ENCODE results near the gene CD34. TPM values are rescaled to one million over a fixed set of nuclear protein-coding genes. Genes with fewer than 3 reads are reported as not detected.

CD34 gene
- total RNA-seq, 1 experiment from 2014 or later, result not detected

- H3K27ac ChIP-seq (ENCODE audit: low read depth, low read length, poor library complexity, severe bottlenecking), result no peak overlapping the region
- TF ChIP-seq CTCF (conservative IDR thresholded peaks at IDR 0.05; ENCODE audit: low read depth, low read length) (no peak), EZH2 (IDR thresholded peaks at IDR 0.05; ENCODE audit: borderline replicate concordance, low read depth, low read length, poor library complexity, severe bottlenecking) (no peak)
- no peaks in the 10 kb centered on the region for H3K36me3 ChIP-seq (ENCODE audit: insufficient read depth, low read length, poor library complexity, severe bottlenecking)
- intact Hi-C loops (cut with micrococcal nuclease; ENCODE audit: unreplicated experiment), result no loop called here
- no peaks in the 10 kb centered on the region for H3K4me1 ChIP-seq (ENCODE audit: insufficient read depth, low read length, poor library complexity, severe bottlenecking)
- no peak overlapping the region for H3K4me3 ChIP-seq (ENCODE audit: low read depth, low read length, poor library complexity, severe bottlenecking)
- BruUV-seq (replicated peaks), result no TSS peak
- ChIA-PET POLR2A (ENCODE audit: low non-redundant PET) (no interaction called here), CTCF (no interaction called here)
- H3K27me3 ChIP-seq (replicated peaks; ENCODE audit: insufficient read depth, low read depth, low read length, poor library complexity), result peaks cover 68% of the 10 kb centered on the region
- H3K9me3 ChIP-seq (ENCODE audit: low read depth, low read length, poor library complexity, severe bottlenecking), result no peaks in the 10 kb centered on the region
- no peak for DNase-seq (ENCODE audit: low spot score)
Measured at GRCh38 chr1:207950750-207951149, 39.8 kb upstream of the CD34 start.

GRCh38 chr1:207949571-207950195 lies 38.8 kb upstream of the CD34 start:
- POLR2A ChIA-PET (ENCODE audit: low non-redundant PET), result no interaction called here
- intact Hi-C loops (cut with micrococcal nuclease; ENCODE audit: unreplicated experiment), result no loop called here
- no peaks in the 10 kb centered on the region for H3K9me3 ChIP-seq (ENCODE audit: low read depth, low read length, poor library complexity, severe bottlenecking)
- H3K27ac ChIP-seq (ENCODE audit: low read depth, low read length, poor library complexity, severe bottlenecking), result no peak overlapping the region
- H3K27me3 ChIP-seq (replicated peaks; ENCODE audit: insufficient read depth, low read depth, low read length, poor library complexity), result peaks cover 65% of the 10 kb centered on the region
- DNase-seq (ENCODE audit: low spot score), result no peak
- H3K36me3 ChIP-seq (ENCODE audit: insufficient read depth, low read length, poor library complexity, severe bottlenecking), result no peaks in the 10 kb centered on the region
- no peaks in the 10 kb centered on the region for H3K4me1 ChIP-seq (ENCODE audit: insufficient read depth, low read length, poor library complexity, severe bottlenecking)
- BruUV-seq (replicated peaks), result no TSS peak
- CTCF ChIA-PET, result no interaction called here
- H3K4me3 ChIP-seq (ENCODE audit: low read depth, low read length, poor library complexity, severe bottlenecking), result no peak overlapping the region
- TF ChIP-seq EZH2 (IDR thresholded peaks at IDR 0.05; ENCODE audit: borderline replicate concordance, low read depth, low read length, poor library complexity, severe bottlenecking), result no peak
- TF ChIP-seq CTCF (conservative IDR thresholded peaks at IDR 0.05; ENCODE audit: low read depth, low read length), result no peak

GRCh38 chr1:207948536-207949250 lies 37.8 kb upstream of the CD34 start:
- CTCF ChIA-PET, result no interaction called here
- Histone ChIP-seq H3K4me3 (ENCODE audit: low read depth, low read length, poor library complexity, severe bottlenecking) (no peak overlapping the region), H3K27ac (ENCODE audit: low read depth, low read length, poor library complexity, severe bottlenecking) (no peak overlapping the region), H3K27me3 (replicated peaks; ENCODE audit: insufficient read depth, low read depth, low read length, poor library complexity) (peaks cover 58% of the 10 kb centered on the region), H3K4me1 (ENCODE audit: insufficient read depth, low read length, poor library complexity, severe bottlenecking) (no peaks in the 10 kb centered on the region), H3K36me3 (ENCODE audit: insufficient read depth, low read length, poor library complexity, severe bottlenecking) (no peaks in the 10 kb centered on the region), H3K9me3 (ENCODE audit: low read depth, low read length, poor library complexity, severe bottlenecking) (no peaks in the 10 kb centered on the region)
- no TSS peak for BruUV-seq (replicated peaks)
- POLR2A ChIA-PET (ENCODE audit: low non-redundant PET), result no interaction called here
- intact Hi-C loops (cut with micrococcal nuclease; ENCODE audit: unreplicated experiment), result no loop called here
- no peak for DNase-seq (ENCODE audit: low spot score)
- TF ChIP-seq EZH2 (IDR thresholded peaks at IDR 0.05; ENCODE audit: borderline replicate concordance, low read depth, low read length, poor library complexity, severe bottlenecking), result no peak
- TF ChIP-seq CTCF (conservative IDR thresholded peaks at IDR 0.05; ENCODE audit: low read depth, low read length), result no peak

All from A673 (cell line).